ENCODE data around the gene FAM210A.

The FAM210A gene

GRCh38 chr18:13621886-13622619 is 104.3 kb downstream of the FAM210A start:
- DNase-seq (ENCODE audit: low read depth) = no peak

- DNase-seq (ENCODE audit: low read depth) = no peak
These were observed 104.9 kb downstream of the FAM210A start for GRCh38 chr18:13621446-13621849.

DNA sequence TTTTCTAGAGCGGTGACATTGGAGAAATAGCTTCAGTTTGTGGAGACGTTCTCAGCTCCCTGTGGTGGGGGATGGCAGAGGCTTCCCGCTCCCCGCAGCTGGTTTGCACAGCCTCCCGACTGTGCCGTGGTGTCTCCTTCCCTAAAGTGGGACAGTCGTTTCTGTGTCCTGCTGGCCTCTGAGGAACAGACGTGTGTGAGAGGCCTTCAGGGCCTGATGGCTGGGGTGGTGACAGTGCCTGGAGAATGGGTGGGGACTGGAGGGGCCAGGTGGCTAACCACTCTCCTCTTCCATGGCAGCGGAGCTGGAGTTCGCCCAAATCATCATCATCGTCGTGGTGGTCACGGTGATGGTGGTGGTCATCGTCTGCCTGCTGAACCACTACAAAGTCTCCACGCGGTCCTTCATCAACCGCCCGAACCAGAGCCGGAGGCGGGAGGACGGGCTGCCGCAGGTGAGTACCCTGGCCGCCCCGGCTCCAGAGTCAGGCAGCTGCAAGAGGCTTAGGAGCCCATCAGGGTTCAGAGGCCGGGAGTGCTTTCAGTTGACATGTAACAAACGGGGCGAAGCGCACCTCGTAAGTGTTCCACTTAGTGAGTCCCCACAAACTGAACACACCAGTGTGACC is 105.4 kb downstream of the FAM210A start:
- no peak for DNase-seq (ENCODE audit: low read depth)

DNA sequence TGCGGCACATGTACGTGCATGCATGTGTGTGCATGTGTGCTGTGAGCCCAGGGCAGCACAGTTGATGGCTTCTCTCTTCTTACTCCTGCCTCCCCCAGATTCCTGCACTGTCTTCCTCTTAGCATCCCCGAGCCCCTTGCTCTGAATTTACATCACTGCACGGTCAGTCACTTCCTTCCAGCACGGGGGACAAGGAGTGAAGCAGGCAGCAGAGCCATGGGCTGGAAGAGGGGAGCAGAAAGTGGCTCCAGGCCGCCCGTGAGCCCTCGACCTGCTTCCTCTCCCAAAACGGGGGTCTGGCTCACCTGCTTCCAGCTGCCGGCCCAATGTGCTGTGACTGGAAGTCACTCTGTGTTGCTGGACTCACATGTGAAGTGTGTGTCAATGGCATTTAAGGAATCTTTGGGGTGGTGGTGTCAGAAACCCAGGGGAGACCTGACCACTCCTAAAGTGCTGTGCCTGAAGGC is 106.1 kb downstream of the FAM210A start:
- DNase-seq (ENCODE audit: low read depth) = no peak

- DNase-seq (ENCODE audit: low read depth) = no peak
These were observed 106.7 kb downstream of the FAM210A start for GRCh38 chr18:13619505-13620205.

DNA sequence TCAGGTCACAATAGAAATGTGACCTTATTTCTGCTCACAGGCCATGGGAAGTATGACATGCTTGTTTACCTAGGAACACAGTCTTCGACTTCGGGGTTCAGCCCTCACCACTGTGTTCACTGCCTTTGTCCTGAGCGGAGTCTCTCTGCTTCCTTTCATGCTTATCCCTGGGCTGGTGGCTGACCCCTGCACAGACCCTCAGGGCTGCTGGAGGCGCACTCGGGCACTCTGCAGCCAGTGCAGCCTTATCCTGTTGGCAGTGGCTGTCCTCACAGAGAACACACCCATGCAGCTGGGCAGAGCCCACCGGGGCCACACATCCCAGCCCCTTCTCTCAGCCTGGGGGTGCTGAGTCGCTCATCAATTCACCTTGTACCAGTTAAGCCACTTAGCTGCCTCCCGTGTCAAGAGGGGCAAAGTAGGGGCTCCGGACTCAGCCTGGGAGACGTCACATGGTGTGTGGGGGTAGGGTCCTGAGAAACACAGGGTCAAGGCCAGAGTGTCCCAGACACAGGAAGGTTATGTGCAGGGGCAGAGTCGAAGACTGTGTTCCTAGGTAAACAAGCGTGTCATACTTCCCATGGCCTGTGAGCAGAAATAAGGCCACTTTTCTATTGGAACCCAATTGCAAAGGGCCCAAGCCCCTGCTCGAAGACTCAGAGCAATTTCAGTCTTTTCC is 107.5 kb downstream of the FAM210A start:
- DNase-seq (ENCODE audit: low read depth) = no peak

- no peak for DNase-seq (ENCODE audit: low read depth)
These were observed 108.4 kb downstream of the FAM210A start for GRCh38 chr18:13617826-13618515.

DNA sequence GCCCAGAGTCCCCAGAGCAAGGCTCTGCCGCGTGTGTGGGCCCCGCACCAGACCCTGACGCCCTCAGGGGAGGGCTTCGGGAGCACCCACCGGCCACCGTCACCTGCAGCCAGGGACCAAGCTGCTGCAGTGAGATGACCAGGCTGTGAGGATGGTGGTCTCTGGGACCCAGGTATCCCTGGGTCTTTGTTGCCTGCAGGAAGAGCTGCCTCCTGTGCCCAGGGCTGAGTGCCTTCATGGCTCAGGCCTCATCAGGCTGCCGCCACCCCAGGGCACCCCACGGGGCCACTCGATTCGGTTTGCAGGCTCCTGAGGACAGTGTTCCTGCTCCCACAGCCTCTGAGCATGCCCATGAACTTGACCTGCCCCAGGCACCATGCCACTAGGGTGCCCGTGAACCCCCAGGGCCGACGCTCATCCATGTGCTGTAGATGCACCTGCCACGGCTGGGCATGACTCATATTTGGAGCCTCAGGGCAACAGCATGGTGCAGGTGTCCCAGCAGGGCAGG is 109.8 kb downstream of the FAM210A start:
- no peak for DNase-seq (ENCODE audit: low read depth)

GRCh38 chr18:13616041-13616440 is 110.3 kb downstream of the FAM210A start:
- DNase-seq (ENCODE audit: low read depth) = no peak

- DNase-seq (ENCODE audit: low read depth) = no peak
These were observed 110.9 kb downstream of the FAM210A start for GRCh38 chr18:13615432-13615861.

GRCh38 chr18:13614641-13615288 is 111.6 kb downstream of the FAM210A start:
- no peak for DNase-seq (ENCODE audit: low read depth)

- no peak for DNase-seq (ENCODE audit: low read depth)
These were observed 112.5 kb downstream of the FAM210A start for GRCh38 chr18:13613591-13614501.
